WERI-Rb-1 (cell line): ENCODE results near the gene JPH4.

Source experiments
- DNase-seq: peaks from one replicate; pipeline ENCODE4 v3.0.0-alpha.2; 2020
- H3K27ac ChIP-seq: fragments of 250-450 bp; sonication (Bioruptor Pico); 2 replicates; pipeline ENCODE4 v1.5.1; 2020; ENCODE audit warnings: mild to moderate bottlenecking, moderate library complexity
- H3K27me3 ChIP-seq: fragments of 250-450 bp; sonication (Bioruptor Pico); 2 replicates; pipeline ENCODE4 v1.5.1; 2021; ENCODE audit warnings: mild to moderate bottlenecking, low read depth, moderate library complexity; ENCODE audit not compliant: insufficient read depth, severe bottlenecking
- H3K36me3 ChIP-seq: fragments of 250-450 bp; sonication (Bioruptor Pico); 2 replicates; pipeline ENCODE4 v1.5.1; 2020; ENCODE audit warnings: mild to moderate bottlenecking, moderate library complexity
- H3K4me3 ChIP-seq: 2 replicates; pipeline ENCODE4 v1.5.1; 2011; ENCODE audit warnings: low read depth, mild to moderate bottlenecking, control low read depth, low read length
- H3K9me3 ChIP-seq: fragments of 250-450 bp; sonication (Bioruptor Pico); 2 replicates; pipeline ENCODE4 v1.5.1; 2021; ENCODE audit warnings: mild to moderate bottlenecking, moderate library complexity; ENCODE audit not compliant: severe bottlenecking
- TF ChIP-seq, protein P1 (sequence below): IDR thresholded peaks from 2 replicates; pipeline ENCODE4 v1.5.1; 2011; ENCODE audit warnings: low read depth, mild to moderate bottlenecking, control low read depth, inconsistent platforms, low read length

JPH4 gene

DNA sequence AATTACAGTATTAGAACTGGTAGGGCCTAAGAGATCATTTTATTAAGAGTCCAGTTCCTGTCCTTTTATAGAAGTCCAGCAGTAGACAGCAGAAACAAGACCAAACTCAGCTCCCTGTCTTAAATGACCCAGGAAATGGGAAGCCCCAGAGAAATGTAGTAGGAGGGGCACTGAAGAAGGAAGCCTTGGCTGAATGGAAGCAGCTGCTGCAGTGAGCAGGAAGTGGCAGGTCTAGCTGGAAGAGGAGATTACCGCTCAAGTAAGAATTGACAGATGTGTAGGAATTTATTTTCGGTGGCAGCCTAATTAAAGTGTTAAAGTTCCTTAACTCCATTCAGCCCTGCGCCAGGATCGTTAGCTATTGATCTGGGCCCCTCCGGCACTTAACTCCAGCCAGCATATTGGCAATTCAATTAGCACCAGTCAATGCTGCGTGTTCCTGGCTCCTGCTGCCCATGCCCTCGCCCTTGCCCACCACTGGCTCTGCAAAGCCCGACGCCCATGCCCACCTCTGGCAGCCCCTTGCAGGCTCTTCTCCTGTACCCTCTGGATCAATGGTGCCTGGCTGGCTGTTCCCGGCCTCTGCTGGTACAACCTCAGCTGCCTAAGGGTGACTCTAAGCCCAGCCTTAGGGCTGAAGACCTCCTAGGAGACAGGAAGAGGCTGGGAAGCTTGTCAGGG is 48.1 kb downstream of the JPH4 start:
- Histone ChIP-seq H3K27ac (peak overlapping the region; percentile 34; the same call in 1 of the 2 replicates), H3K36me3 (peaks cover 6% of the 10 kb centered on the region), H3K27me3 (no peaks in the 10 kb centered on the region), H3K9me3 (no peaks in the 10 kb centered on the region), H3K4me3 (no peak overlapping the region)
- DNase-seq, result peak; percentile 29
- TF ChIP-seq, protein P1, sequence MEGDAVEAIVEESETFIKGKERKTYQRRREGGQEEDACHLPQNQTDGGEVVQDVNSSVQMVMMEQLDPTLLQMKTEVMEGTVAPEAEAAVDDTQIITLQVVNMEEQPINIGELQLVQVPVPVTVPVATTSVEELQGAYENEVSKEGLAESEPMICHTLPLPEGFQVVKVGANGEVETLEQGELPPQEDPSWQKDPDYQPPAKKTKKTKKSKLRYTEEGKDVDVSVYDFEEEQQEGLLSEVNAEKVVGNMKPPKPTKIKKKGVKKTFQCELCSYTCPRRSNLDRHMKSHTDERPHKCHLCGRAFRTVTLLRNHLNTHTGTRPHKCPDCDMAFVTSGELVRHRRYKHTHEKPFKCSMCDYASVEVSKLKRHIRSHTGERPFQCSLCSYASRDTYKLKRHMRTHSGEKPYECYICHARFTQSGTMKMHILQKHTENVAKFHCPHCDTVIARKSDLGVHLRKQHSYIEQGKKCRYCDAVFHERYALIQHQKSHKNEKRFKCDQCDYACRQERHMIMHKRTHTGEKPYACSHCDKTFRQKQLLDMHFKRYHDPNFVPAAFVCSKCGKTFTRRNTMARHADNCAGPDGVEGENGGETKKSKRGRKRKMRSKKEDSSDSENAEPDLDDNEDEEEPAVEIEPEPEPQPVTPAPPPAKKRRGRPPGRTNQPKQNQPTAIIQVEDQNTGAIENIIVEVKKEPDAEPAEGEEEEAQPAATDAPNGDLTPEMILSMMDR, result no peak

DNA sequence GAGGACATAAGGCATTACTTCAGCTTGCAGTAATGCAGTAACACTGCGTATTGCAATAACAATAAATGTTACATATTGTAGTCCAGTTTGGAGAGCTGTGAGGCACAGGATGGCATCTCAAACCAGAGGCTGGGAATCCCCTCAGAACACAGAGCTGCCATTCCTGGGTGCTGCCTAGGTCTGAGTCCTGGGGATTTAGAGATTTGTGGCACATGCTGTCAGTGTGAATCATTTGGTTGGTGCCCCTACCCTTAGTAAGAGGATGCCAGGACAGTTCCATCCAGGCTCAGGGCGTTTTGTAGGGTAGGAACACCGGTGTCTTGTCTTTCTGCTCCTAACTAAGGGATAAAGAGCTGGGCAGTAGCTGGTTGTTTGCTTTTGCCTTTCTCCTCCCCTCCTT is 49.6 kb downstream of the JPH4 start:
- TF ChIP-seq, protein P1, result no peak
- no peak overlapping the region for H3K27ac ChIP-seq

DNA sequence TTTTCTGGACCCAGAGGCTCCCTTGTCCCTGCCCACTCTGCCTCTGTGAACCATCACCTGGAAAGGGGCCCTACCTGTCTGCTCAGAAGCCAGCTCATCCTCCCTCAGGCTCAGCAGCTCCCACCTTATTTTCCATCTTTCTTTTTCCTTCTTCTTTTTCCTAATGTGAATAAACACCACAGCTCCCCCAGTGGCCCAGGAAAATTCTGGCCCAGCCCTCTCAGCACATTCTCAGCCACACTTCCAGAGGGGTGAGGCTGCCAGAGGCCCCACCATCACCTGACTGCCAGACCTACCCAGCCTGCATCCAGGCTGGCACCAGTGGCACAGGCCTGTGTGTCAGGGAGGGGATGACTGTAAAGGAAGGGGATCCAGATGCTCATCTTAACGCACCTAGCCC is 50.0 kb downstream of the JPH4 start:
- Histone ChIP-seq H3K36me3 (peaks cover 6% of the 10 kb centered on the region), H3K27me3 (no peaks in the 10 kb centered on the region), H3K4me3 (no peak overlapping the region), H3K27ac (peak overlapping the region; percentile 20; the same call in 1 of the 2 replicates), H3K9me3 (no peaks in the 10 kb centered on the region)
- DNase-seq, result peak; percentile 27
- TF ChIP-seq, protein P1, result peak; percentile 41

More for the DNA sequence above, 49.6 kb downstream of the JPH4 start:
- H3K27me3 ChIP-seq, result no peaks in the 10 kb centered on the region
- H3K9me3 ChIP-seq, result no peaks in the 10 kb centered on the region
- no peak overlapping the region for H3K4me3 ChIP-seq
- H3K36me3 ChIP-seq, result peaks cover 6% of the 10 kb centered on the region
- DNase-seq, result no peak

DNA sequence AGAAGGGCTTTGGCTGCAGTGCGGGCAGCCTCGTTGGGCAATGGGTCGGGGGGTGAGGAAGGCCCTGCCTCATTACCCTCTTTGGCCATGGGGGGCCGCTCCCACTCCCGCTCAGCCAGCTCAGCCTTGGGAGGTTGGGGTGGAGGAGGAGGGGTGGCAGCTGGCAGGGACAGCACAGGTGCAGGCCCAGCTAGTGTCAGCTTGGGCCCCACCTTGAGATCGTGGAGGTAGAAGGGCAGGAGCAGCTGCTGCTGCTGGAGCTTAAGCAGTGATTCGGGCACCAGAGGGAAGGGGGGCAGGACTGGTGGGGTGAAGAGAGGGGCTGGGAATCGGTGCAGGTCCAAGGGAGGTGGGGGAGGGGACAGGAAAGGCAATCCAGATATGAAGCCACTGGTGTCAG is 53.0 kb downstream of the JPH4 start:
- Histone ChIP-seq H3K4me3 (no peak overlapping the region), H3K27ac (peak overlapping the region; percentile 22; the same call in 1 of the 2 replicates), H3K9me3 (no peaks in the 10 kb centered on the region), H3K27me3 (no peaks in the 10 kb centered on the region), H3K36me3 (peaks cover 6% of the 10 kb centered on the region)
- DNase-seq, result peak; percentile 59
- TF ChIP-seq, protein P1, result peak; percentile 40

DNA sequence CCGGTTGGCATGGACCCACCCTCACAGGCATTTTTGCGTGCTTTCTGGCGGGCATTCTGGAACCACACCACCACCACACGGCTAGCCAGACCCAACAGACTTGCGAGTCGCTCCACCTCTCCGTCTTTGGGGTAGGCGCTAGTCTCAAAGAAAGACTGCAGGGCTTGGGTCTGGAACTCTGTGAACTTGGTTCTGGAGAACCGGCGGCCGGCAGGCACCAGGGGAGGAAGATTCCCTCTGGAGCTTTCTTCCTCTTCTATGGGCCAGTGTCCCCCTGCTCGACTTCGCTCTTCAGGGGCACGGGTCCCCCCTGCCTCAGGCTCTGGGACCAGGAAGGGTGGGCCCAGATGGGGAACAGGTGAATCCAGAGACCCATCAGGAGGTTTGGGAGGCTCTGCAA is 53.6 kb downstream of the JPH4 start:
- TF ChIP-seq, protein P1, result no peak
- peaks cover 6% of the 10 kb centered on the region for H3K36me3 ChIP-seq
- no peaks in the 10 kb centered on the region for H3K27me3 ChIP-seq
- no peak overlapping the region for H3K27ac ChIP-seq
- no peaks in the 10 kb centered on the region for H3K9me3 ChIP-seq
- no peak for DNase-seq
- H3K4me3 ChIP-seq, result no peak overlapping the region
